ENCODE results near the gene ZNF577. TPM values are rescaled to one million over a fixed set of nuclear protein-coding genes. Genes with fewer than 3 reads are reported as not detected.
A peak's percentile ranks its signal among the peaks of the same experiment; 100 is the strongest.

ZNF577 gene
- 10.0 TPM for polyA plus RNA-seq (2013, experiment 1 of 2)
- polyA plus RNA-seq (2013, experiment 2 of 2), result 8.6 TPM

- no peak within 1 kb of the TSS for H2AK5ac ChIP-seq (ENCODE audit: low read depth, low read length)
- peak within 1 kb of the TSS; percentile 73 to 87 for H3K4me3 ChIP-seq (ENCODE audit: low read length in 2 of 2)
- H3K4me1 ChIP-seq (ENCODE audit: control insufficient read depth in 2 of 2, insufficient read depth in 1 of 2, low read depth in 1 of 2, low read length in 2 of 2), result no peaks in the 10 kb centered on the region
- peak within 1 kb of the TSS; percentile 59 for H3K4me2 ChIP-seq (ENCODE audit: insufficient read depth, low read length, poor library complexity, severe bottlenecking)
- H3K9ac ChIP-seq (ENCODE audit: low read depth, low read length, poor library complexity), result peak within 1 kb of the TSS; percentile 53
- H3K36me3 ChIP-seq (replicated peaks in 1 of 2; ENCODE audit: control insufficient read depth in 2 of 2, insufficient read depth in 2 of 2, low read length in 2 of 2), result peaks cover 22 to 45% of the 10 kb centered on the region in 2 donors
- no peak within 1 kb of the TSS for H3K4ac ChIP-seq (ENCODE audit: low read length)
- no peak within 1 kb of the TSS for H2BK12ac ChIP-seq (ENCODE audit: low read length)
- H3K27ac ChIP-seq (replicated peaks; ENCODE audit: low read length), result peak within 1 kb of the TSS; percentile 54
- H4K8ac ChIP-seq (ENCODE audit: low read depth, low read length), result no peak within 1 kb of the TSS
- H2BK120ac ChIP-seq (ENCODE audit: low read depth, low read length), result no peak within 1 kb of the TSS
- H3K27me3 ChIP-seq (ENCODE audit: control insufficient read depth in 3 of 3, insufficient read depth in 3 of 3, low read depth in 1 of 3, low read length in 3 of 3), result no peaks in the 10 kb centered on the region
- H3K14ac ChIP-seq (ENCODE audit: low read length), result no peak within 1 kb of the TSS
- H3K18ac ChIP-seq (ENCODE audit: low read length), result peak within 1 kb of the TSS; percentile 61
- peaks cover 27 to 74% of the 10 kb centered on the region in 2 donors for H3K9me3 ChIP-seq (replicated peaks in 1 of 2; ENCODE audit: control insufficient read depth in 2 of 2, insufficient read depth in 1 of 2, low read depth in 1 of 2, low read length in 2 of 2)
- H2BK15ac ChIP-seq (ENCODE audit: low read length), result no peak within 1 kb of the TSS
- H3K79me1 ChIP-seq (ENCODE audit: low read depth, low read length), result no peaks in the 10 kb centered on the region
- peak; percentile 78 for DNase-seq (ENCODE audit: low spot score)
- peak within 1 kb of the TSS; percentile 89 for H2AFZ ChIP-seq (ENCODE audit: low read length)
- no CpG with 5 or more reads among the region's 56 CpGs for WGBS, 2 donors (ENCODE audit: extremely low coverage in 2 of 2, insufficient read length in 2 of 2, insufficient replicate concordance in 1 of 2)
- H2BK5ac ChIP-seq (ENCODE audit: low read length), result no peak within 1 kb of the TSS
- no peak within 1 kb of the TSS for H4K91ac ChIP-seq (ENCODE audit: low read depth, low read length, poor library complexity)
- H3K23ac ChIP-seq (ENCODE audit: low read depth, low read length, poor library complexity), result peak within 1 kb of the TSS; percentile 97
These were observed at the start of gene ZNF577 for GRCh38 chr19:51887522-51888498. ZNF577 (minus strand) TSS chr19:51887951; CDS start chr19:51880382, 7,569 bp downstream.

GRCh38 chr19:51931921-51932320 is 44.2 kb upstream of the ZNF577 start:
- Histone ChIP-seq H3K27ac (replicated peaks; ENCODE audit: low read length) (no peak overlapping the region), H3K4me1 (ENCODE audit: control insufficient read depth in 2 of 2, insufficient read depth in 1 of 2, low read depth in 1 of 2, low read length in 2 of 2) (peaks cover 2 to 3% of the 10 kb centered on the region in 2 donors), H3K9ac (ENCODE audit: low read depth, low read length, poor library complexity) (no peak overlapping the region), H2AFZ (ENCODE audit: low read length) (no peak overlapping the region), H3K4me3 (ENCODE audit: low read length in 2 of 2) (no peak overlapping the region), H3K4ac (ENCODE audit: low read length) (no peak overlapping the region), H2BK12ac (ENCODE audit: low read length) (no peak overlapping the region), H2BK15ac (ENCODE audit: low read length) (no peak overlapping the region), H3K79me1 (ENCODE audit: low read depth, low read length) (peaks cover 3% of the 10 kb centered on the region), H2BK5ac (ENCODE audit: low read length) (no peak overlapping the region), H4K8ac (ENCODE audit: low read depth, low read length) (no peak overlapping the region), H4K91ac (ENCODE audit: low read depth, low read length, poor library complexity) (no peak overlapping the region), H3K23ac (ENCODE audit: low read depth, low read length, poor library complexity) (no peak overlapping the region), H2AK5ac (ENCODE audit: low read depth, low read length) (no peak overlapping the region), H2BK120ac (ENCODE audit: low read depth, low read length) (no peak overlapping the region), H3K14ac (ENCODE audit: low read length) (no peak overlapping the region), H3K4me2 (ENCODE audit: insufficient read depth, low read length, poor library complexity, severe bottlenecking) (no peak overlapping the region), H3K36me3 (replicated peaks in 1 of 2; ENCODE audit: control insufficient read depth in 2 of 2, insufficient read depth in 2 of 2, low read length in 2 of 2) (peaks cover 16 to 80% of the 10 kb centered on the region in 2 donors), H3K9me3 (replicated peaks in 1 of 2; ENCODE audit: control insufficient read depth in 2 of 2, insufficient read depth in 1 of 2, low read depth in 1 of 2, low read length in 2 of 2) (peaks cover 9 to 62% of the 10 kb centered on the region in 2 donors), H3K18ac (ENCODE audit: low read length) (no peak overlapping the region), H3K27me3 (ENCODE audit: control insufficient read depth in 3 of 3, insufficient read depth in 3 of 3, low read depth in 1 of 3, low read length in 3 of 3) (no peaks in the 10 kb centered on the region)
- WGBS, 2 donors (ENCODE audit: extremely low coverage in 2 of 2, insufficient read length in 2 of 2, insufficient replicate concordance in 1 of 2), result no CpG with 5 or more reads among the region's 8 CpGs
- DNase-seq (ENCODE audit: low spot score), result no peak

GRCh38 chr19:51927859-51928258 is 40.1 kb upstream of the ZNF577 start:
- Histone ChIP-seq H3K36me3 (replicated peaks in 1 of 2; ENCODE audit: control insufficient read depth in 2 of 2, insufficient read depth in 2 of 2, low read length in 2 of 2) (peaks cover 6 to 40% of the 10 kb centered on the region in 2 donors), H3K4ac (ENCODE audit: low read length) (no peak overlapping the region), H2BK120ac (ENCODE audit: low read depth, low read length) (no peak overlapping the region), H3K4me1 (ENCODE audit: control insufficient read depth in 2 of 2, insufficient read depth in 1 of 2, low read depth in 1 of 2, low read length in 2 of 2) (peaks cover 2 to 4% of the 10 kb centered on the region in 2 donors), H3K79me1 (ENCODE audit: low read depth, low read length) (peaks cover 3% of the 10 kb centered on the region), H4K8ac (ENCODE audit: low read depth, low read length) (no peak overlapping the region), H3K27ac (replicated peaks; ENCODE audit: low read length) (no peak overlapping the region), H3K14ac (ENCODE audit: low read length) (no peak overlapping the region), H2BK12ac (ENCODE audit: low read length) (no peak overlapping the region), H2BK5ac (ENCODE audit: low read length) (peak overlapping the region; percentile 44), H3K4me3 (ENCODE audit: low read length in 2 of 2) (peak overlapping the region; percentile 78 to 96), H3K23ac (ENCODE audit: low read depth, low read length, poor library complexity) (peak overlapping the region; percentile 89), H3K9me3 (replicated peaks in 1 of 2; ENCODE audit: control insufficient read depth in 2 of 2, insufficient read depth in 1 of 2, low read depth in 1 of 2, low read length in 2 of 2) (peaks cover 7 to 57% of the 10 kb centered on the region in 2 donors), H4K91ac (ENCODE audit: low read depth, low read length, poor library complexity) (no peak overlapping the region), H3K4me2 (ENCODE audit: insufficient read depth, low read length, poor library complexity, severe bottlenecking) (peak overlapping the region; percentile 71), H3K18ac (ENCODE audit: low read length) (no peak overlapping the region), H3K27me3 (ENCODE audit: control insufficient read depth in 3 of 3, insufficient read depth in 3 of 3, low read depth in 1 of 3, low read length in 3 of 3) (no peaks in the 10 kb centered on the region), H2BK15ac (ENCODE audit: low read length) (no peak overlapping the region), H3K9ac (ENCODE audit: low read depth, low read length, poor library complexity) (no peak overlapping the region), H2AFZ (ENCODE audit: low read length) (peak overlapping the region; percentile 95), H2AK5ac (ENCODE audit: low read depth, low read length) (no peak overlapping the region)
- DNase-seq (ENCODE audit: low spot score), result no peak
- no CpG with 5 or more reads among the region's 13 CpGs for WGBS, 2 donors (ENCODE audit: extremely low coverage in 2 of 2, insufficient read length in 2 of 2, insufficient replicate concordance in 1 of 2)
